Measurements from ENCODE around the gene KCNIP4.

Gene KCNIP4

GRCh38 chr4:20997886-20998285, 950.7 kb downstream of the KCNIP4 start:
- Histone ChIP-seq H4K5ac (ENCODE audit: low read length) (no peak overlapping the region), H3K4me2 (ENCODE audit: low read length) (no peak overlapping the region), H3K27ac (ENCODE audit: low read depth, low read length) (no peak overlapping the region), H3K56ac (ENCODE audit: low read length) (no peak overlapping the region), H3K4me3 (ENCODE audit: low read length) (no peak overlapping the region), H2BK5ac (ENCODE audit: low read length) (no peak overlapping the region), H3K23ac (ENCODE audit: low read length) (no peak overlapping the region), H4K8ac (ENCODE audit: low read depth, low read length) (no peak overlapping the region), H2BK15ac (replicated peaks; ENCODE audit: low read depth) (no peak overlapping the region), H2BK120ac (ENCODE audit: low read depth, low read length) (no peak overlapping the region), H3K4me1 (ENCODE audit: control insufficient read depth, low read depth, low read length) (no peaks in the 10 kb centered on the region), H3K9ac (ENCODE audit: low read length) (no peak overlapping the region), H3K79me2 (ENCODE audit: control insufficient read depth, insufficient read depth, low read length) (no peaks in the 10 kb centered on the region), H2AK5ac (ENCODE audit: low read length) (no peak overlapping the region), H3K36me3 (ENCODE audit: control insufficient read depth, insufficient read depth, low read length) (no peaks in the 10 kb centered on the region), H3K4ac (ENCODE audit: low read depth, low read length) (no peak overlapping the region), H3K18ac (ENCODE audit: low read length) (no peak overlapping the region), H3K27me3 (ENCODE audit: insufficient read depth, low read length, poor library complexity) (no peaks in the 10 kb centered on the region), H3K79me1 (ENCODE audit: low read length) (no peaks in the 10 kb centered on the region)
- DNase-seq = no peak
- no CpG with 5 or more reads among the region's 3 CpGs for WGBS (ENCODE audit: extremely low coverage, insufficient coverage, low lambda C conversion rate)

- no peak overlapping the region for H4K8ac ChIP-seq (ENCODE audit: low read depth, low read length)
- no peaks in the 10 kb centered on the region for H3K27me3 ChIP-seq (ENCODE audit: insufficient read depth, low read length, poor library complexity)
- no peak overlapping the region for H3K4ac ChIP-seq (ENCODE audit: low read depth, low read length)
- no peak overlapping the region for H2BK15ac ChIP-seq (replicated peaks; ENCODE audit: low read depth)
- H2BK120ac ChIP-seq (ENCODE audit: low read depth, low read length) = no peak overlapping the region
- H3K4me1 ChIP-seq (ENCODE audit: control insufficient read depth, low read depth, low read length) = no peaks in the 10 kb centered on the region
- no peak overlapping the region for H2BK5ac ChIP-seq (ENCODE audit: low read length)
- no peak for DNase-seq
- H3K4me2 ChIP-seq (ENCODE audit: low read length) = no peak overlapping the region
- H3K79me2 ChIP-seq (ENCODE audit: control insufficient read depth, insufficient read depth, low read length) = no peaks in the 10 kb centered on the region
- no peak overlapping the region for H3K27ac ChIP-seq (ENCODE audit: low read depth, low read length)
- no peak overlapping the region for H3K4me3 ChIP-seq (ENCODE audit: low read length)
- H3K79me1 ChIP-seq (ENCODE audit: low read length) = no peaks in the 10 kb centered on the region
- H3K56ac ChIP-seq (ENCODE audit: low read length) = no peak overlapping the region
- no peak overlapping the region for H4K5ac ChIP-seq (ENCODE audit: low read length)
- no peak overlapping the region for H2AK5ac ChIP-seq (ENCODE audit: low read length)
- H3K9ac ChIP-seq (ENCODE audit: low read length) = no peak overlapping the region
- no peak overlapping the region for H3K18ac ChIP-seq (ENCODE audit: low read length)
- H3K36me3 ChIP-seq (ENCODE audit: control insufficient read depth, insufficient read depth, low read length) = no peaks in the 10 kb centered on the region
- H3K23ac ChIP-seq (ENCODE audit: low read length) = no peak overlapping the region
- WGBS (ENCODE audit: extremely low coverage, insufficient coverage, low lambda C conversion rate) = no CpG with 5 or more reads among the region's 4 CpGs
Measured at GRCh38 chr4:20995610-20996009, 953.0 kb downstream of the KCNIP4 start.

- H3K4me1 ChIP-seq (ENCODE audit: control insufficient read depth, low read depth, low read length) = no peaks in the 10 kb centered on the region
- no peak overlapping the region for H4K8ac ChIP-seq (ENCODE audit: low read depth, low read length)
- no peak overlapping the region for H3K18ac ChIP-seq (ENCODE audit: low read length)
- no peak overlapping the region for H3K4me2 ChIP-seq (ENCODE audit: low read length)
- WGBS (ENCODE audit: extremely low coverage, insufficient coverage, low lambda C conversion rate) = no CpG with 5 or more reads among the region's 3 CpGs
- H3K27me3 ChIP-seq (ENCODE audit: insufficient read depth, low read length, poor library complexity) = no peaks in the 10 kb centered on the region
- H3K79me2 ChIP-seq (ENCODE audit: control insufficient read depth, insufficient read depth, low read length) = no peaks in the 10 kb centered on the region
- no peak overlapping the region for H2BK5ac ChIP-seq (ENCODE audit: low read length)
- no peak overlapping the region for H3K9ac ChIP-seq (ENCODE audit: low read length)
- H3K79me1 ChIP-seq (ENCODE audit: low read length) = no peaks in the 10 kb centered on the region
- no peak overlapping the region for H3K27ac ChIP-seq (ENCODE audit: low read depth, low read length)
- no peak overlapping the region for H2AK5ac ChIP-seq (ENCODE audit: low read length)
- DNase-seq = no peak
- H3K4me3 ChIP-seq (ENCODE audit: low read length) = no peak overlapping the region
- no peak overlapping the region for H3K4ac ChIP-seq (ENCODE audit: low read depth, low read length)
- no peak overlapping the region for H4K5ac ChIP-seq (ENCODE audit: low read length)
- H3K23ac ChIP-seq (ENCODE audit: low read length) = no peak overlapping the region
- H3K56ac ChIP-seq (ENCODE audit: low read length) = no peak overlapping the region
- no peak overlapping the region for H2BK15ac ChIP-seq (replicated peaks; ENCODE audit: low read depth)
- no peaks in the 10 kb centered on the region for H3K36me3 ChIP-seq (ENCODE audit: control insufficient read depth, insufficient read depth, low read length)
- H2BK120ac ChIP-seq (ENCODE audit: low read depth, low read length) = no peak overlapping the region
Measured at GRCh38 chr4:20995015-20995414, 953.6 kb downstream of the KCNIP4 start.

- Histone ChIP-seq H3K27me3 (ENCODE audit: insufficient read depth, low read length, poor library complexity) (no peaks in the 10 kb centered on the region), H2AK5ac (ENCODE audit: low read length) (no peak overlapping the region), H3K23ac (ENCODE audit: low read length) (no peak overlapping the region), H3K79me1 (ENCODE audit: low read length) (no peaks in the 10 kb centered on the region), H2BK120ac (ENCODE audit: low read depth, low read length) (no peak overlapping the region), H2BK15ac (replicated peaks; ENCODE audit: low read depth) (no peak overlapping the region), H3K4me2 (ENCODE audit: low read length) (no peak overlapping the region), H3K79me2 (ENCODE audit: control insufficient read depth, insufficient read depth, low read length) (no peaks in the 10 kb centered on the region), H2BK5ac (ENCODE audit: low read length) (no peak overlapping the region), H3K4me1 (ENCODE audit: control insufficient read depth, low read depth, low read length) (no peaks in the 10 kb centered on the region), H4K8ac (ENCODE audit: low read depth, low read length) (no peak overlapping the region), H3K56ac (ENCODE audit: low read length) (no peak overlapping the region), H4K5ac (ENCODE audit: low read length) (no peak overlapping the region), H3K9ac (ENCODE audit: low read length) (no peak overlapping the region), H3K36me3 (ENCODE audit: control insufficient read depth, insufficient read depth, low read length) (no peaks in the 10 kb centered on the region), H3K4me3 (ENCODE audit: low read length) (no peak overlapping the region), H3K18ac (ENCODE audit: low read length) (no peak overlapping the region), H3K4ac (ENCODE audit: low read depth, low read length) (no peak overlapping the region), H3K27ac (ENCODE audit: low read depth, low read length) (no peak overlapping the region)
- WGBS (ENCODE audit: extremely low coverage, insufficient coverage, low lambda C conversion rate) = no CpG with 5 or more reads among the region's 3 CpGs
- no peak for DNase-seq
Measured at GRCh38 chr4:20992002-20992401, 956.6 kb downstream of the KCNIP4 start.

GRCh38 chr4:20987191-20987590, 961.4 kb downstream of the KCNIP4 start:
- Histone ChIP-seq H3K9ac (ENCODE audit: low read length) (no peak overlapping the region), H3K56ac (ENCODE audit: low read length) (no peak overlapping the region), H2AK5ac (ENCODE audit: low read length) (no peak overlapping the region), H3K36me3 (ENCODE audit: control insufficient read depth, insufficient read depth, low read length) (no peaks in the 10 kb centered on the region), H3K27ac (ENCODE audit: low read depth, low read length) (no peak overlapping the region), H3K79me2 (ENCODE audit: control insufficient read depth, insufficient read depth, low read length) (no peaks in the 10 kb centered on the region), H3K4me1 (ENCODE audit: control insufficient read depth, low read depth, low read length) (no peaks in the 10 kb centered on the region), H2BK120ac (ENCODE audit: low read depth, low read length) (no peak overlapping the region), H3K27me3 (ENCODE audit: insufficient read depth, low read length, poor library complexity) (peaks cover 2% of the 10 kb centered on the region), H3K18ac (ENCODE audit: low read length) (no peak overlapping the region), H3K23ac (ENCODE audit: low read length) (no peak overlapping the region), H3K79me1 (ENCODE audit: low read length) (no peaks in the 10 kb centered on the region), H2BK5ac (ENCODE audit: low read length) (no peak overlapping the region), H4K8ac (ENCODE audit: low read depth, low read length) (no peak overlapping the region), H3K4ac (ENCODE audit: low read depth, low read length) (no peak overlapping the region), H3K4me3 (ENCODE audit: low read length) (no peak overlapping the region), H2BK15ac (replicated peaks; ENCODE audit: low read depth) (no peak overlapping the region), H3K4me2 (ENCODE audit: low read length) (no peak overlapping the region), H4K5ac (ENCODE audit: low read length) (no peak overlapping the region)
- peak; percentile 15 for DNase-seq
- no CpG with 5 or more reads among the region's 2 CpGs for WGBS (ENCODE audit: extremely low coverage, insufficient coverage, low lambda C conversion rate)

- no peak overlapping the region for H3K4me2 ChIP-seq (ENCODE audit: low read length)
- no peak overlapping the region for H2BK120ac ChIP-seq (ENCODE audit: low read depth, low read length)
- no peak overlapping the region for H3K18ac ChIP-seq (ENCODE audit: low read length)
- no peak overlapping the region for H2BK15ac ChIP-seq (replicated peaks; ENCODE audit: low read depth)
- DNase-seq = no peak
- H3K56ac ChIP-seq (ENCODE audit: low read length) = no peak overlapping the region
- H3K79me1 ChIP-seq (ENCODE audit: low read length) = no peaks in the 10 kb centered on the region
- H3K9ac ChIP-seq (ENCODE audit: low read length) = no peak overlapping the region
- H3K4me3 ChIP-seq (ENCODE audit: low read length) = no peak overlapping the region
- no peaks in the 10 kb centered on the region for H3K36me3 ChIP-seq (ENCODE audit: control insufficient read depth, insufficient read depth, low read length)
- H3K23ac ChIP-seq (ENCODE audit: low read length) = no peak overlapping the region
- H3K4ac ChIP-seq (ENCODE audit: low read depth, low read length) = no peak overlapping the region
- H3K4me1 ChIP-seq (ENCODE audit: control insufficient read depth, low read depth, low read length) = no peaks in the 10 kb centered on the region
- H4K5ac ChIP-seq (ENCODE audit: low read length) = no peak overlapping the region
- no peak overlapping the region for H2AK5ac ChIP-seq (ENCODE audit: low read length)
- no peak overlapping the region for H2BK5ac ChIP-seq (ENCODE audit: low read length)
- no CpG with 5 or more reads among the region's 13 CpGs for WGBS (ENCODE audit: extremely low coverage, insufficient coverage, low lambda C conversion rate)
- no peaks in the 10 kb centered on the region for H3K79me2 ChIP-seq (ENCODE audit: control insufficient read depth, insufficient read depth, low read length)
- H3K27me3 ChIP-seq (ENCODE audit: insufficient read depth, low read length, poor library complexity) = peaks cover 2% of the 10 kb centered on the region
- H3K27ac ChIP-seq (ENCODE audit: low read depth, low read length) = no peak overlapping the region
- no peak overlapping the region for H4K8ac ChIP-seq (ENCODE audit: low read depth, low read length)
Measured at GRCh38 chr4:20984576-20984836, 964.1 kb downstream of the KCNIP4 start.
